Spleen (tissue), 7 donors: Measurements from ENCODE around the gene KATNAL2.

ENCODE experiments used
- POLR2A ChIP-seq, 3 donors: fragments of 450-650 bp; IDR thresholded peaks; one replicate each; pipeline ENCODE4 v1.5.1; 2017; ENCODE audit warnings: antibody characterized with exemption in 3 of 3, mild to moderate bottlenecking in 1 of 3
- TF ChIP-seq, protein P1 (sequence below), 11 experiments: fragments of 200-600 bp in 7 of 11; fragments of 450-650 bp in 4 of 11; sonication (generic) in 4 of 11; IDR thresholded peaks in 8 of 11; conservative IDR thresholded peaks in 3 of 11; 1 replicate in 7 of 11; 2 replicates in 4 of 11; pipeline versions ENCODE4 v1.4.0 to v1.8.0; 2016 to 2021; ENCODE audit warnings: antibody characterized with exemption in 11 of 11, inconsistent platforms in 4 of 11, mild to moderate bottlenecking in 1 of 11
- donor health status: DM: no; HTN: no; CAD: no; lungs with moderate emphysema.
- donor health status: DM: no; HTN: no; CAD: no.
- donor health status: DM: no; HTN: no; CAD: no.

DNA sequence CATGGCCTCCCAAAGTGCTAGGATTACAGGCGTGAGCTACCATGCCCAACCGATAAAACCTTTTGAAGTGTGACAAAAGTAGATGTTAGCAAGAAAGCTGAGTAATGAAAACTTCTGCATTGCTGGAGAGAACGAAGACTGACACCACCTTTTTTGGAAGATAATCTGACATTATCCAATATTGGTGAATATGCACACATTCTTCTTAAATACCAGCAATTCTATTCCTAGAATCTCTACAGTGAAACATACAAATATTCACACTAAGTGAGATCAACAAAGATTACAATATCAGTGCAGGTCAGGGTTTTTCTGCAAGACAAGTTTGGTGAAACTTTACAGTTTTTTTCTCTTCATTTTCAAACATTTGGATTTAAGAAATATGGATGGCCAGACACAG lies 7.9 kb upstream of the KATNAL2 start:
- TF ChIP-seq, protein P1, sequence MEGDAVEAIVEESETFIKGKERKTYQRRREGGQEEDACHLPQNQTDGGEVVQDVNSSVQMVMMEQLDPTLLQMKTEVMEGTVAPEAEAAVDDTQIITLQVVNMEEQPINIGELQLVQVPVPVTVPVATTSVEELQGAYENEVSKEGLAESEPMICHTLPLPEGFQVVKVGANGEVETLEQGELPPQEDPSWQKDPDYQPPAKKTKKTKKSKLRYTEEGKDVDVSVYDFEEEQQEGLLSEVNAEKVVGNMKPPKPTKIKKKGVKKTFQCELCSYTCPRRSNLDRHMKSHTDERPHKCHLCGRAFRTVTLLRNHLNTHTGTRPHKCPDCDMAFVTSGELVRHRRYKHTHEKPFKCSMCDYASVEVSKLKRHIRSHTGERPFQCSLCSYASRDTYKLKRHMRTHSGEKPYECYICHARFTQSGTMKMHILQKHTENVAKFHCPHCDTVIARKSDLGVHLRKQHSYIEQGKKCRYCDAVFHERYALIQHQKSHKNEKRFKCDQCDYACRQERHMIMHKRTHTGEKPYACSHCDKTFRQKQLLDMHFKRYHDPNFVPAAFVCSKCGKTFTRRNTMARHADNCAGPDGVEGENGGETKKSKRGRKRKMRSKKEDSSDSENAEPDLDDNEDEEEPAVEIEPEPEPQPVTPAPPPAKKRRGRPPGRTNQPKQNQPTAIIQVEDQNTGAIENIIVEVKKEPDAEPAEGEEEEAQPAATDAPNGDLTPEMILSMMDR (IDR thresholded peaks at IDR 0.05 in 8 of 11, conservative IDR thresholded peaks at IDR 0.05 in 3 of 11), result no peak
- TF ChIP-seq POLR2A (IDR thresholded peaks at IDR 0.05), result no peak
